OCI-M1 (cell line): ENCODE data around the gene ATP2C1.
A peak's percentile ranks its signal among the peaks of the same experiment; 100 is the strongest.
"Not testable (repeated sequence)": the region's sequence is repeated elsewhere in the genome, so short reads cannot be mapped to it uniquely, and the experiment has no call there.

ENCODE experiments used
- DNase-seq: peaks from one replicate; lab custom pipeline; 2025; lab: John Stamatoyannopoulos, UW

The ATP2C1 gene, protein sequence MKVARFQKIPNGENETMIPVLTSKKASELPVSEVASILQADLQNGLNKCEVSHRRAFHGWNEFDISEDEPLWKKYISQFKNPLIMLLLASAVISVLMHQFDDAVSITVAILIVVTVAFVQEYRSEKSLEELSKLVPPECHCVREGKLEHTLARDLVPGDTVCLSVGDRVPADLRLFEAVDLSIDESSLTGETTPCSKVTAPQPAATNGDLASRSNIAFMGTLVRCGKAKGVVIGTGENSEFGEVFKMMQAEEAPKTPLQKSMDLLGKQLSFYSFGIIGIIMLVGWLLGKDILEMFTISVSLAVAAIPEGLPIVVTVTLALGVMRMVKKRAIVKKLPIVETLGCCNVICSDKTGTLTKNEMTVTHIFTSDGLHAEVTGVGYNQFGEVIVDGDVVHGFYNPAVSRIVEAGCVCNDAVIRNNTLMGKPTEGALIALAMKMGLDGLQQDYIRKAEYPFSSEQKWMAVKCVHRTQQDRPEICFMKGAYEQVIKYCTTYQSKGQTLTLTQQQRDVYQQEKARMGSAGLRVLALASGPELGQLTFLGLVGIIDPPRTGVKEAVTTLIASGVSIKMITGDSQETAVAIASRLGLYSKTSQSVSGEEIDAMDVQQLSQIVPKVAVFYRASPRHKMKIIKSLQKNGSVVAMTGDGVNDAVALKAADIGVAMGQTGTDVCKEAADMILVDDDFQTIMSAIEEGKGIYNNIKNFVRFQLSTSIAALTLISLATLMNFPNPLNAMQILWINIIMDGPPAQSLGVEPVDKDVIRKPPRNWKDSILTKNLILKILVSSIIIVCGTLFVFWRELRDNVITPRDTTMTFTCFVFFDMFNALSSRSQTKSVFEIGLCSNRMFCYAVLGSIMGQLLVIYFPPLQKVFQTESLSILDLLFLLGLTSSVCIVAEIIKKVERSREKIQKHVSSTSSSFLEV

DNA sequence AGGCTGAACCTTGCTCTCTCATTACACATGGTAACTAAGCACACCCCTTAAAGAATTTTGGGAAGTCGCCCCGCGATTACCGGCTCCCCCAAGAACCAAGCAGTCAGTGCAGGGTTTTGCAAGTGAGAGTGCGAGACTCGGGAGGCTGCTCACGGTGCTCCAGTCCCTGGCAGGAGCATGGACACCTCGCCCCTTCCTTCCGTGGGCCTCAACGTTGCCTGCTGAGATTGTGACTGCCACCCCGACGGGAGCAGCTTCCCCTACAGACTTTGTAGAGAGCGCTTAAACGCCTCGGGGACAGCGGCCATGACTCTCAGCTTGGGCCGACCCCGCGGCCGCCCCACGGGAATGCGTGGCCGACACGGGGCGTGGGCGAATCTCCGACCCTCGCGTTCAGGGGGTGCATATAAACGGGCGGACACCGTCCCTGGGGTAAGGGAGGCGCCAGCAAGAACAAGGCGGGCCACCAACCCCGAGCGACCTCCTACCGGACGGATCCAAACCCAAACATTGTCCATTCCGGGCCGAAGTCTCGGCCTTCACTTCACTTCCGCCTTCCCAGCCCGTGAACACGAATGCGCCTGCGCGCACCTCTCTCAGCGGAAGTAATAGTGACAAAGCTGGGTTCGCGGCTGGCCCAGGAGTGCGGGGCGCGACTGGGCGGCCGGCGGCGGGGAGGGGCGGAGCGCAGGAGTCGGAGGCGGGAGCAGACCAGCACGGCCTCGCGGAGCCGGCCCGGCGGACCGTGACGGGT lies at the start of gene ATP2C1:
Gene ATP2C1 (plus strand): TSS at position 709 of the 754 bp plus-strand sequence. CDS start 686 bp downstream, outside the sequence.
- peak; percentile 97 for DNase-seq

DNA sequence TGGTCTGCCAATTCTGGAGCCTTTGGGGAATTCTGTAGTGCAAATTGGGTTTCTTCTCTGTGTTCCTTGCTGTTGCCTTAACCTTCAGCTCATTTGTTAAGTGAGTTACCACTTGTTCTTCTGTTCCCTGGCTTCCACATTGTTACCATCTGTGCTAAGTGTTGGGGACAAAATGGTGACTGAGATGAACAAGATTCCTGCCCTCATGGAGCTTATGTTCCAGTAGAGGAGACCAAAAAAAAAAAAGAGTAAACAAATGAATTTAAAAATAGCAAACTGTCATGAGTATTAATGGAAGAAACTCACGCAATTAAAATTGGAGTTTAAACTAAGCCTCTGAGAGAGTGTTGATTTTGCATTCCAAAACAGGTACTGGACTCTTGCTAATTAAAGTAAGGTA lies 49.4 kb upstream of the ATP2C1 start:
- no peak for DNase-seq

DNA sequence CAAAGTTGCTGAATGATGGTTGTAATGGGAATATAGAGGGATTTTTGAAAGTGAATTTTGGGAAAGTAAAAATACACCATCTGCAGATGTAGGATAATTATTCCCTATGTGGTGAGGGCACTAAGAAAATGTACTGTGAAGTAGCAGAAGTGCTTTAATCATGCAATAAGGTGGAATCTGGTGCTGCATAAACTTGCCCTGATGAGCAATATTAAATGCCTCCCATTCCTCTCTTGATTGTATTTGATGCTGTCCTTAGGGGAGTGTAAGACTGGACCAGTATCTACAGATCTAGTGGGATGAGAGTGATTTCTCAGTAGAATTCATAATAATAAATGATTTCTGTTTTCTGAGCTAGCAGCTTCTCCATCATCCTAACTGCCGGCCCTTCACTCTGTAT lies 47.7 kb upstream of the ATP2C1 start:
- no peak for DNase-seq

DNA sequence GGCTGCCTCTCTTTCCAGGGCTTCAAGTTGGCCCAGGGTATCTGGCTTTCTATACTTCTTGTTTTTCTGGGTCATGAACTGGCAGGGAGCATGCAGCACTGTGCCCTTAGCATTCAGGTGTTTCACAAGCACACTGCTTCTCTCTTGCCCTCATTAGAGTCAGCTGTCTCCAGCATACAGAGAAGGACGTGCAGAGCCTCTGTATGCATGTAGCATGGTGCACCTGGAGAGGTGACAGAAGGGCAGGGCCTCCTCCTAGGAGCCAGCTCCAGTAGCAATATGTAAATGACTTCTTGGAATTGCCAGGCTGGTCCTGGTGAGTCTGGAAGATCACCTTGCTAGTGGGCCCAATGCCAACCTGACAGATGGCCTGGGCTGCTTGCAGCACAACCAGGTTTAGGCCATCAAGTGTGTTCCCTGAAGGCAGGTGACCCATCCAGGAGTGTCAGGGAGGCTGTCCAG lies 44.8 kb upstream of the ATP2C1 start:
- DNase-seq: peak; percentile 79

DNA sequence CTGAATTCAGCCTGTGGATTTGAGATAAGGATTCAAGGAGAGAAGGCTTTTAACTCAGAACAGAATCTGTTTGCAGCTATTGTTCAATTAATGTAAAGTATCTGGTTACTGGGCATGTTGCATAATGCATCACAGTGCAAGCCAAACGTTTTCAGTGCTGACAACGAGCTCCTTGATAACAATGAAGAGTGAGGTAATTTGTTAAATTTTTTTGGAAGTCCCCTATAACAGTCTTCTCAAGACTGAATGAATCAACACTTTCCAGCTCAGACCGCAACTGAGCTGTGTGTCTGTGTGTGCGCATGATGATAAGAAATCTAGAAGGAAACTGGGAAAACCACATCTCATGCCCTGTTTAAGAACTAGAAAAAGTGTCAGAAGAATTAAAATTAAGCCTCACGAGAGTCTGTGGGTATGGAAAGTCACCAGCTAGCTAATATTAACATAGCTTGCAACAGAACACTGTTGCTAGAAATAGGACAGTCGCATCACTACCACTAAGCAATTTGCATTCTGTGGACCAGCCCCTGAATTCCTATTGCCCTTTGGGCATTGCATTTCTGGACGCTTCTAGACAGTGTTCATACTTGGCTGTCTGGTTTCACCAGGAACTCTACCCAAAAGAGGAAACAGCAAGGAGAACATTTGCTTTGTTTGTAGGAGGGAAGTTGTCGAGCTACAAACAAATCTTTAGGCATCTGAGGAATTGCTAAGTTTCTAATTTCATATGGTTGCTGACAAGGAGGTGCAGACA lies 43.7 kb upstream of the ATP2C1 start:
- DNase-seq: peak; percentile 99

DNA sequence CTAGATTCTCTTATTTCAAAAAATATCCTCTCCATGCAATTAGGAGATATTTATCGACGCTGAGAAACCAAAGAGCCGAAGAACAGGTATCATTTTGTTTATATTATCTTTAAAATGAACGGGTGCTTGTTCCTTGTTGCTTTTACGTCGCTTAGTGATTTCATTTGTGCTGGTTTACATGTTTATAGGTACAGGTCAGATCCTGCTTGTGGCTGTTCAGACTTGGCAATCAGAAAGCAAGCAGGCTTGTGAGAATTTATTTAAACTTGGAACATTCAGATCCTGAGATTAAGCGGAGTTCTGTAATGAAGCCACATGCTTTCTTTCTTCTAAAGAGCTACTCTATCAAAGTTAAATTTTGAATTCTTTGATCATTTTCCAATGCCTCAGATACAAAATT lies 43.0 kb upstream of the ATP2C1 start:
- DNase-seq: peak; percentile 73

DNA sequence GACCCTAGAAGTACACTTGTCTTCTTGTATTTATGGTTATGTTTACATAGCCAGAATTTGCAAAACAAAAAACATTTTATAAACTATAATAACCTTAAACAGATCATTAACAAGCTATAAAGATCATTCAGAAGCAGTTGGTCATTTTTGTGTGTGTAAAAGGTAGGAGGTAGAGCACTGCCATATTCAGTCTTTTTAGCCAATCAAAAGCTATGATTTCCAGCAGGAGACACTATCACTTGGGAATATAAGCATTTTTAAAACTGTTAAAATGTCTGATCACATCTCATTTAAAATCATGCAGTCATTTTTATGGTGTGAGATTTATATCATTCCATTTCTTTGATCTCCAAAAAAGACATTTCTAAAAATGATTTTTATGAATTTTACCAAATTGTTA lies 42.6 kb upstream of the ATP2C1 start:
- peak; percentile 64 for DNase-seq

DNA sequence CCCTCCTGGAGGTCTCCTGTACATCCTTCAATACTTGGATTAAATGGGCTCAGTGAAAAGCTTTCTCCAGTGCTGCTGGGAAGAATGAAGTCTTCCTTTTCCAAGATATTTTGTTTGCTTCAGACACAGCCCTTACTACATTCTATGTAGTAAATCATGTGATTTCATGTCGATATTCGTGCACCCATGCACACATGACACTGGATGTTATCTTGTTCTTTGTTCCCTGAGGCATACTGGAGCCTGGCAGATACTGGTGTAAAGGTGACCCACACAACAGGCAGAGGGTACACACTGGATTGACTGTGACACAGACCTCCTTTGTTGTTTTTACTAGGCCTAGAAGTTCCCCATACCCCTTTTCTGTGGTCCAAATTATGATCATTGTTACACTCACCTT lies 40.3 kb upstream of the ATP2C1 start:
- peak; percentile 52 for DNase-seq

DNA sequence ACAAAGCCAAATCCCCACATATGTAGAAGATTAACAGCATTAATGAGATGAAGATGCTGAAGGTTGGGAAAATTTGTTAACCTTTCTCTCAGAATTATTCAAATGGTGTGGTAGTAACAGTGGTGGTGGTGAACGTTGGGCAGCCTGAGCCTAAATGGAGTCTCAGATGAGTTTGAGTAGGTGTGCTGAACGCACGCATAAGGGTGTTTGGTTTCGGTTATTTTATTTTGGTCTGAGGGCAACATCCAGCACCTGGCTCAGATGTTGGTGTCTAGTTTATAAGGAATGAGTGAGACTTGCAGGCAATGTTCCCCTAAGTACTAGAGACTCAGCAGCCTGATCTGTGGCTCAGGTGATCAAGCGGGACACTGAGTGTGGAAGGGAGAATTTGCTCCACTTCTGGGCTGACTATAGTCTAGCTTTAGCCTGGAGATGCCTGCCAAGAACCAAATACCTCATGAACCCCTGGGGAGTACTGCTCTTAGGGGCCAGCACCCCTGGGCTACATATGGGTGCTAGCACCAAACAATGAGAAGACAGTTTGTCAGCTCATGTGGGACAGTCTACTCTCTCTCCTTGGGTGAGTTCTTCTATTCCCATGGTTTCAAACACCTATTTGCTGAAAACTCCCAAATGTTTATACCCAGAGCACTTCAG lies 39.5 kb upstream of the ATP2C1 start:
- no peak for DNase-seq

DNA sequence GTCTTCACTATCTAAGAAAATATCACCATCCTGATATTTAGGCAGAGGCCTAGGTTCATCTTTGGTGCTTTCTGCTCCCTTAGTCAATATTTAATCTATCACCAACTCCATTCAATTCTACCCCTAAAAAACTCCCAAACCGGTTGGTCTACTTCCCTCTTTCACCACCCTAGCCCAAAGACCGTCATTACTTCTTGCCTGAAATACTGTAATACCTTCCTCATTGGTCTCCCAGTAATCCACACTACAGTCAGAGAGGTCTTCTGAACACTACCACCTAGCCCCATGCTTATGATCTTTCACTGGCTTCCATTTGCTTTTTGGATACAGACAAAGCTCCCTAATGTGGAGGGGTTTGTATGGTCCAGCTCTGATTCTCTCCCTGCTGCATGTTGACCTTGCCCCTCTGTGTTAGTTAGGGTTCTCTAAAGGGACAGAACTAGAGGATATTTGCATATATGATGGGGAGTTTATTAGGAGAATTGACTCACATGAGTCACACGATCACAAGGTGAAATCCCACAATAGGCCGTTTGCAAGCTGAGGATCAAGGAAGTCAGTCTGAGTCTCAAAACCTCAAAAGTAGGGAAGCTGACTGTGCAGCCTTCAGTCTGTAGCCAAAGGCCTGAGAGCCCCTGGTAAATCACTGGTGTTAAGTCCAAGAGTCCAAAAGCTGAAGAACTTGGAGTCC lies 36.4 kb upstream of the ATP2C1 start:
- DNase-seq: peak; percentile 42

DNA sequence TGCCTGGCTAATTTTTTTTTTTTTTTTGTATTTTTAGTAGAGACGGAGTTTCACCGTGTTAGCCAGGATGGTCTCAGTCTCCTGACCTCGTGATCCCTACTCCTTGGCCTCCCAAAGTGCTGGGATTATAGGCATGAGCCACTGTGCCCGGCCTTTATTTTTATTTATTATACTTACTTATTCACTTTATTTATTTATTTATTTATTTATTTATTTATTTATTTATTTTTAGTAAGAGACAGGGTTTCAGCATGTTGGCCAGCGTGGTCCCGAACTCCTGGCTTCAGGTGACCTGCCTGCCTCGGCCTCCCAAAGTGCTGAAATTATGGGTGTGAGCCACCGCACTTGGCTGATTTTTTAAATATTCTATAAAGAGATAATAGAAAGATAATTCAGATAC lies 31.8 kb upstream of the ATP2C1 start:
- DNase-seq: not testable (repeated sequence)

DNA sequence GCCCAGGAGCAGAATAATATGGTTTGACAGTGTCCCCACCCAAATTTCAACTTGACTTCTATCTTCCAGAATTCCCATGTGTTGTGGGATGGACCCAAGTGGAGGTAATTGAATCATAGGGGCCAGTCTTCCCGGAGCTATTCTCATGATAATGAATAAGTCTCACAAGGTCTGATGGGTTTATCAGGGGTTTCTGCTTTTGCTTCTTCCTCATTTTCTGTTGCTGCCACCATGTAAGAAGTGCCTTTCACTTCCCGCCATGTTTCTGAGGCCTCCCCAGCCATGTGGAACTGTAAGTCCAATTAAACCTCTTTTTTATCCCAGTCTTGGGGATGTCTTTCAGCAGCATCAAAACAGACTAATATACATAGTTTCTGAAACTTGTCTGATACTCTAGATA lies 28.4 kb upstream of the ATP2C1 start:
- no peak for DNase-seq

DNA sequence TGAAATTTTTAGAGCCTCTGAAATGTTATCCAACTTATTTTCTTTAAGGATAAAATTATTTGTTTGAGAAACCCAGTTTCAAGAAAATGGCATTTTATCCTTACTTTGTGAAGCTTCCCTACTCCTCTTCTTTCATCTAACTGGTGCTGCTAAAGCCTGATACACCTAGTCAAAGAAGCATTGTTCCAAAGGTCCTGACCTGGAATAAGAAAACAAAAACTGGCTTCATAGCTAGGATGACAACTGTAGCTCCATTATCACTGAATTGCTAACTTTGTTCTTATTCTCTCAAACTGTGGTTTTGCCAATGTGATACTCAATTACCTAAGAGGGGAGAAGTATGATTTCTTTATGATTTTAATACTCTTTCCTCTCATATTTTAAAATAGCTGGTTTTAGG lies 27.6 kb upstream of the ATP2C1 start:
- DNase-seq: no peak

DNA sequence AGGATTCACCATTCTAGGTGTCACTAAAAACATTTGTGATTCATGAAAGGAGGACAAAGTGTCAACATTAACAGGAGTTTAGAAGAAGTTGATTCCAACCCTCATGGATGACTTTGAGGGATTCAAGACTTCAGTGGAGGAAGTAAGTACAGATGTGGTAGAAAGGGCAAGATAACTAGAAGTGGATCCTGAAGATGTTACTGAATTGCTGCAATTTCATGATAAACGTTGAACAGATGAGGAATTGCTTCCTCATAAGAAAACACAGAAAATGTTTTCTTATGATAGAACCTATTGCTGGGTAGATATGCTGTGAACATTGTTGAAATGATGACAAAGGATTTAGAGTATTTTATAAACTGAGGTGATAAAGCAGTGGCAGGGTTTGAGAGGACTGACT lies 23.5 kb upstream of the ATP2C1 start:
- peak; percentile 71 for DNase-seq

DNA sequence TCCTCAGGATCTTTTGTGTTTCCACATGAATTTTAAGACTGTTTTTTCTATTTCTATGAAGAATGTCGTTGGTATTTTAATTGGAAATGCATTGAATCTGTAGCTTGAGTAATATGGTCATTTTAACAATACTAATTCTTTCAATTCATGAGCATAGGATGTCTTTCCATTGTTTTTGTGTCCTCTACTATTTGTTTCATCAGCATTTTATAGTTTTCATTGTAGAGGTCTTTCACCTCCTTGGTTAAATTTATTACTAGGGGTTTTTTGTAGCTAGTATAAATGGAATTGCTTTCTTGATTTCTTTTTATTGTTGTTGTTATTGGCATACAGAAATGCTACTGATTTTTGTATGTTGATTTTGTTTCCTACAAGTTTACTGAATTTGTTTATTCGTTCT lies 17.3 kb upstream of the ATP2C1 start:
- DNase-seq: no peak

DNA sequence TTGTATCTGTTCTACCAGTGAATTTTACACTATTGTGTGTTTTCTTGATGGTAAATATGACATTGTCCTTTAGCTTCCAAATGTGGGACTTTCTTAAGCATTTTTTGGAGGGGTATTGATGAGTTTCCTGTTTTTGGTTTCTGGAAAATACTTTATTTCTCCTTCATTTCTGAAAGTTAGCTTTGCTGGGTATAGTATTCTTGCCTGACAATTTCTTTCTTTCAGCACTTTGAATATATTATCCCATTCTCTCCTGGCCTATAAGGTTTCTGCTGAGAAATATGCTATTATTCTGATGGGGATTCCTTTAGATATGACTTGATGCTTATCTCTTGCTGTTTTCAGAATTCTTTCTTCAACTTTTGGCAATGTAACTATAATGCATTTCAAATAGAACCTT lies 15.4 kb upstream of the ATP2C1 start:
- peak; percentile 14 for DNase-seq

DNA sequence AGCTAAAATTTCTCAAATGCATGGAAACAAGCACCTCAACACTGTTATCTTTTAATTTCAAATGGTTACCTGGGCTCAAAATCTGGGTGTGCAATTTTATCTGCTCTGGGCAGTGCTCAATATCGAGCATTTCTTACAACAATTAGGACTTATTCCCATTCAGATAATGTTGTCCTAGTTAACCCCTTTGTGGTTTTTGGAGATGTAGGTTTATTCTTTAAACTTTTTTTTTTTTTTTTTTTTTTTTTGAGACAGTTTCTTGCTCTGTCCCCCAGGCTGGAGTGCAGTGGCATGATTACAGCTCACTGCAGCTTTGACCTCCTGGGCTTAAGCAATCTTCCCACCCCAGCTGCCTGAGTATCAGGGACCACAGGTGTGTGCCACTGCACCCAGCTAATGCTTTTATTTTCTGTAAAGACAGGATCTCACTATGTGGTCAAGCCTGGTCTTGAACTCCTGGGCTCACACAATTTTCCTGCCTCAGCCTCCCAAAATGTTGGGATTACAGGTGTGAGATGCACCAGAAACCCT lies 4.4 kb upstream of the ATP2C1 start:
- no peak for DNase-seq

DNA sequence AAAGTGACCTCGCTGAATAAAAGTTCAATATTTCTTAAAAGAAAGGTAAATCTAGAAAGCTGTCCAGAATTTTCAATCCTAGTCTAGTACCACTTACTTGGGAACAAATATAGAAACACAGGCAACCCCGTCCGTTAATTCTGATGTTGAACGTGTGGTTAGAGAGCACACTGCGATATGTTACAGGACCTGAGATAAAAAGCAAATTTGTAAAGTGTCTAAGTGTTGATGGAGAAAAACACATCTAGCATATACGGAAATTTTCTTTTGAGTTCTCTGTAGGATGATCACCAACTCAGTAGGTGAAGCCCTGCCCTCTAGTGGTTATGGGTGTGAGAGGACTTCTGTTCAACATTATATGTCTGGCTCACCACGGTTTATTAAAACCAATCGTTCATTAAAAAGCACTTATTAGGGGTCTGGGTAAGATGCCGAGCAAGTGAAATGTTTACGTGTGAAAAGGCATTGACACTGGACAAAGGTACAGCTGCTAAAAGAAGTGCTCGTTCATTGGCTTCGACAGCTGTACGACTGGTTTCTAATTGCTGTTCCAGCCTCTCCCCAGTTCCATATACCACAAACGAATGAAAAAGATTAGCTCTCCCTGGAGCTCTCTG lies 1.0 kb upstream of the ATP2C1 start:
- peak; percentile 94 for DNase-seq

DNA sequence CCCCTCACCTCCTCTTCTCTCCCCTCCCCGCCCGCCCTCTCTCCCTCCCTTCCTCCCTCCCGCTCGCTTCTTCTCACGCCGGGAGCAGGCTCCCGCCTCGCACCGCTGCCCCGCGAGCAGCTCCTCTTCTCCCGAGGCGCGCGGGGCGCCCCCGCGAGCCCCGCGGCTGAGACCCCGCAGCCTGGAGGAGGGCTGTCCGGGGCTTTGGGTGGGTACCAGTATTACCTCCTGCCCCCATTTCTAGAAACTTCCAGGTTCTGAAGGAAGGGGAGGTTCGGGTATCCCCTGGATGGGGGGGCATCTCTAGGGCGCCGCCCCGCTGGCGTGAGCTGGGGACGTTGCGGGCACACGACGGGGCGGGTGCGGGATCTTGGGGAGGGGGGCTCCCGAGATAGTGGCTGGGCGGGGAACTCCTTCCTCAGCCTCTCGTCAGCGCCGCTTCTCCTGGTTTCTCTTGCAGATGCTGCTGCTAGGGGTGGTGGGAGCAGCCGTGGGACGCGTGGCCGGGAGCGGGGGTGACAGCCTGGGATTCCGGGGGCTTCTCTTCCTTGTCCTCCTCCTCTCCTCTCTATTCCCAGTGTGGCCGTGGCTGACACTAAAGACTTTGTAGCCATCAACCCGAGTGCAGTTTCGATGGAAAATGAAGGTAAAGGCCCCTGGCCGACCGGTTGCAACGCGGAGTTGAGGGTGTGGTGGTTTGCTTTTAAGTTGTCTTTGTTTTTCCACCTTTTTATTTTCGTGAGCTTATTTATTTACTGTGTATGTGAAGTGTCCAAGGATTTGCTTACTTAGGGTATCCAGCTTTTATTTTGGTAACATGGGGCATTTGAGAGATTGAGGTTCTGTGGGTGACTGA lies 474 bp downstream of the ATP2C1 start:
- peak; percentile 75 for DNase-seq
